Glutamatergic neuron (in vitro differentiated cells): ENCODE results near the gene EHD3. TPM values are rescaled to one million over a fixed set of nuclear protein-coding genes. Genes with fewer than 3 reads are reported as not detected.

Experiments
- DNase-seq: peaks from one replicate; pipeline ENCODE4 v3.0.0; 2022
- H3K27ac Mint-ChIP-seq: one replicate; pipeline ENCODE4 v1.8.0; 2020; ENCODE audit warnings: mild to moderate bottlenecking, mixed read lengths, inconsistent platforms; ENCODE audit not compliant: unreplicated experiment
- H3K27me3 Mint-ChIP-seq: one replicate; pipeline ENCODE4 v1.8.0; 2020; ENCODE audit warnings: mild to moderate bottlenecking, moderate library complexity, mixed read lengths, inconsistent platforms; ENCODE audit not compliant: unreplicated experiment
- H3K36me3 Mint-ChIP-seq: one replicate; pipeline ENCODE4 v1.8.0; 2020; ENCODE audit warnings: mild to moderate bottlenecking, mixed read lengths, inconsistent platforms; ENCODE audit not compliant: unreplicated experiment
- H3K4me1 Mint-ChIP-seq: one replicate; pipeline ENCODE4 v1.8.0; 2020; ENCODE audit warnings: mild to moderate bottlenecking, low read depth, mixed read lengths, inconsistent platforms; ENCODE audit not compliant: unreplicated experiment
- H3K4me3 Mint-ChIP-seq: one replicate; pipeline ENCODE4 v1.8.0; 2020; ENCODE audit warnings: mild to moderate bottlenecking, mixed read lengths, inconsistent platforms; ENCODE audit not compliant: unreplicated experiment
- H3K9me3 Mint-ChIP-seq: one replicate; pipeline ENCODE4 v1.8.0; 2020; ENCODE audit warnings: mild to moderate bottlenecking, moderate library complexity, mixed read lengths, inconsistent platforms; ENCODE audit not compliant: unreplicated experiment
- total RNA-seq: library from RNA; stranded (reverse); fragmentation: NEBNext Ultra II Directional; extraction: Animal tissue kit (Norgen Biotek cat#: 25700); gene quantifications from one replicate; pipeline ENCODE4 v1.2.1, GENCODE V29; 2021; ENCODE audit not compliant: unreplicated experiment
- TF ChIP-seq, protein P1 (sequence below): fragments of 200-600 bp; sonication (generic); IDR thresholded peaks from one replicate; pipeline ENCODE4 v1.5.0; 2021; ENCODE audit not compliant: partially characterized antibody, unreplicated experiment

The EHD3 gene
- total RNA-seq, 1 donor from 2014 or later, result 11.5 TPM

DNA sequence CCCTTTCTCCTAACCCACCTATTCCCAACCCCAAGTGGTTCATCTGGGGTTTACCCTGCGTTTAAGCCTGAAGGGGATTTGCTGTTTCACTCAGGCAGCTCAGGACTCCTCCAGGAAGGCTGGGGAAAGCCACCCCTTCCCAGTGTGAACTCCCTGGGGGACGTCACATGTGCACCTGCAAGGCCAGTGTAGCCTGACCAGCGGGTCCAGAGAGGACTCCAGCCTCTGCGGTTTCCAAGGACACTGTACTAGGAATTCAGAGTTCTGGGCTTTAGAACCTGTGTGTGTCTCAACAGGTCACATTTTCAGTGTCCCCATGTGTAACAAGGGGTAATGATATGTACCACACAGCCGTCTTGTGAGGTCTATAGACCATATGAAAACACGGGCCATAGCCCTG lies 17.9 kb downstream of the EHD3 start:
- Mint-ChIP-seq H3K36me3 (no peaks in the 10 kb centered on the region), H3K27ac (no peak overlapping the region), H3K4me3 (no peak overlapping the region), H3K4me1 (peaks cover 8% of the 10 kb centered on the region), H3K27me3 (no peaks in the 10 kb centered on the region), H3K9me3 (peaks cover 1% of the 10 kb centered on the region)
- no peak for DNase-seq
- TF ChIP-seq, protein P1, sequence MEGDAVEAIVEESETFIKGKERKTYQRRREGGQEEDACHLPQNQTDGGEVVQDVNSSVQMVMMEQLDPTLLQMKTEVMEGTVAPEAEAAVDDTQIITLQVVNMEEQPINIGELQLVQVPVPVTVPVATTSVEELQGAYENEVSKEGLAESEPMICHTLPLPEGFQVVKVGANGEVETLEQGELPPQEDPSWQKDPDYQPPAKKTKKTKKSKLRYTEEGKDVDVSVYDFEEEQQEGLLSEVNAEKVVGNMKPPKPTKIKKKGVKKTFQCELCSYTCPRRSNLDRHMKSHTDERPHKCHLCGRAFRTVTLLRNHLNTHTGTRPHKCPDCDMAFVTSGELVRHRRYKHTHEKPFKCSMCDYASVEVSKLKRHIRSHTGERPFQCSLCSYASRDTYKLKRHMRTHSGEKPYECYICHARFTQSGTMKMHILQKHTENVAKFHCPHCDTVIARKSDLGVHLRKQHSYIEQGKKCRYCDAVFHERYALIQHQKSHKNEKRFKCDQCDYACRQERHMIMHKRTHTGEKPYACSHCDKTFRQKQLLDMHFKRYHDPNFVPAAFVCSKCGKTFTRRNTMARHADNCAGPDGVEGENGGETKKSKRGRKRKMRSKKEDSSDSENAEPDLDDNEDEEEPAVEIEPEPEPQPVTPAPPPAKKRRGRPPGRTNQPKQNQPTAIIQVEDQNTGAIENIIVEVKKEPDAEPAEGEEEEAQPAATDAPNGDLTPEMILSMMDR, result no peak

- H3K27ac Mint-ChIP-seq, result no peak overlapping the region
- no peak overlapping the region for H3K4me3 Mint-ChIP-seq
- H3K4me1 Mint-ChIP-seq, result peaks cover 13% of the 10 kb centered on the region
- no peaks in the 10 kb centered on the region for H3K27me3 Mint-ChIP-seq
- H3K9me3 Mint-ChIP-seq, result peaks cover 1% of the 10 kb centered on the region
- H3K36me3 Mint-ChIP-seq, result no peaks in the 10 kb centered on the region
- no peak for DNase-seq
- TF ChIP-seq, protein P1, result no peak
These were observed 19.6 kb downstream of the EHD3 start for GRCh38 chr2:31253356-31254131.

- H3K27me3 Mint-ChIP-seq, result no peaks in the 10 kb centered on the region
- DNase-seq, result no peak
- TF ChIP-seq, protein P1, result no peak
- H3K4me1 Mint-ChIP-seq, result peaks cover 13% of the 10 kb centered on the region
- peak overlapping the region; percentile 0 for H3K4me3 Mint-ChIP-seq
- no peaks in the 10 kb centered on the region for H3K36me3 Mint-ChIP-seq
- H3K9me3 Mint-ChIP-seq, result peaks cover 1% of the 10 kb centered on the region
- no peak overlapping the region for H3K27ac Mint-ChIP-seq
These were observed 20.6 kb downstream of the EHD3 start for GRCh38 chr2:31254237-31255203.

DNA sequence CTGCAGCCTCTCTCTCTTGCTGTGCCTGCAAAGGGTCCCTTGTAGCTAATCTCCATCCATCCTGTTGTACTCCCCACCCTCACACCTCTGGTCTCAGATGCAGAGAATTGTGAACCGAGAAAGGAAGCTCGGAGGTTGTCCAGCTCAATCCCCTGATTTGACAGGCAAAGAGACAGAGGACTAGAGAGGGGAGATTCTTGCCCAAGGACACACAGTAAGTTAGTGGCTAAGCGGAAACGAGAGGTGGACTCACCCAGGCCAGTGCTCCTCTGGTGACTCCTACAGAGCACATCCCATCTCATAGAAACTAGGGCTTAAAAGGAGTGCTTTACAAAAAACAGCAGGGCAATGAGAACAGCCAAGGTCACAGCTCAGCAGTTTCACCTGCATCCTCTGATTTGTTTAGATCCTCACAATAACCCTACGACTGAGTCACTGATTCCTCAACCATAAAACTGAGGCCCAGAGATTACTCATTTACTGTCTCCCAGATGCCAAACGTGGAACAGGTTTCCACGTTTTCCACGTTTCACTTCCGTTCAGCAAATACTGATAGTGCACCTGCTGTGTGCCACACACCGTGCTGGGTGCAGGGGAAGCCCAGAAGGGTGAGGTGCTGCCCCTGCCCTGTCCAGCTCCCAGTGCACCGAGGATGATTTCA lies 22.1 kb downstream of the EHD3 start:
- Mint-ChIP-seq H3K27ac (peak overlapping the region; percentile 43), H3K4me3 (no peak overlapping the region), H3K9me3 (peaks cover 1% of the 10 kb centered on the region), H3K27me3 (no peaks in the 10 kb centered on the region), H3K36me3 (no peaks in the 10 kb centered on the region), H3K4me1 (peaks cover 13% of the 10 kb centered on the region)
- TF ChIP-seq, protein P1, result no peak
- DNase-seq, result no peak
